Measurements from ENCODE around the gene MSRB1. TPM values are rescaled to one million over a fixed set of nuclear protein-coding genes. Genes with fewer than 3 reads are reported as not detected.

The MSRB1 gene
- total and polyA plus RNA-seq, 9 of the 15 experiments (the other 6 are each of a cell fraction or from before 2014, with no cell fraction given), result 5.4 to 33.7 (median 25.7) TPM

- TF ChIP-seq, protein P1, sequence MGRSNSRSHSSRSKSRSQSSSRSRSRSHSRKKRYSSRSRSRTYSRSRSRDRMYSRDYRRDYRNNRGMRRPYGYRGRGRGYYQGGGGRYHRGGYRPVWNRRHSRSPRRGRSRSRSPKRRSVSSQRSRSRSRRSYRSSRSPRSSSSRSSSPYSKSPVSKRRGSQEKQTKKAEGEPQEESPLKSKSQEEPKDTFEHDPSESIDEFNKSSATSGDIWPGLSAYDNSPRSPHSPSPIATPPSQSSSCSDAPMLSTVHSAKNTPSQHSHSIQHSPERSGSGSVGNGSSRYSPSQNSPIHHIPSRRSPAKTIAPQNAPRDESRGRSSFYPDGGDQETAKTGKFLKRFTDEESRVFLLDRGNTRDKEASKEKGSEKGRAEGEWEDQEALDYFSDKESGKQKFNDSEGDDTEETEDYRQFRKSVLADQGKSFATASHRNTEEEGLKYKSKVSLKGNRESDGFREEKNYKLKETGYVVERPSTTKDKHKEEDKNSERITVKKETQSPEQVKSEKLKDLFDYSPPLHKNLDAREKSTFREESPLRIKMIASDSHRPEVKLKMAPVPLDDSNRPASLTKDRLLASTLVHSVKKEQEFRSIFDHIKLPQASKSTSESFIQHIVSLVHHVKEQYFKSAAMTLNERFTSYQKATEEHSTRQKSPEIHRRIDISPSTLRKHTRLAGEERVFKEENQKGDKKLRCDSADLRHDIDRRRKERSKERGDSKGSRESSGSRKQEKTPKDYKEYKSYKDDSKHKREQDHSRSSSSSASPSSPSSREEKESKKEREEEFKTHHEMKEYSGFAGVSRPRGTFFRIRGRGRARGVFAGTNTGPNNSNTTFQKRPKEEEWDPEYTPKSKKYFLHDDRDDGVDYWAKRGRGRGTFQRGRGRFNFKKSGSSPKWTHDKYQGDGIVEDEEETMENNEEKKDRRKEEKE (IDR thresholded peaks at IDR 0.05; ENCODE audit: borderline replicate concordance in 1 of 2, control insufficient read depth in 1 of 2, low read depth in 2 of 2, low read length in 1 of 2), result no peak; a peak in 1 of 4 replicates
- TF ChIP-seq ZBED1 (IDR thresholded peaks at IDR 0.05), result peak; percentile 53; the same call in 1 of the 2 replicates
- TF ChIP-seq ARID3B (CRISPR knock-in tag; IDR thresholded peaks at IDR 0.05; ENCODE audit: borderline replicate concordance), result no peak
- peak in 1 of 2 experiments; percentile 35; a peak in 1 of 4 replicates for TF ChIP-seq ETV6 (IDR thresholded peaks at IDR 0.05; ENCODE audit: borderline replicate concordance in 1 of 2, low read depth in 2 of 2, low read length in 1 of 2)
- TF ChIP-seq ETV6 (CRISPR knock-in tag; IDR thresholded peaks at IDR 0.05; ENCODE audit: borderline replicate concordance), result 0 out of 2 replicates have a peak, but pooled peaks have one; percentile 28
- TF ChIP-seq ERF (CRISPR knock-in tag; IDR thresholded peaks at IDR 0.05), result peak; percentile 90
- TF ChIP-seq ZFP1 (CRISPR knock-in tag; IDR thresholded peaks at IDR 0.05), result no peak; the same call in 1 of the 2 replicates
- no peak for TF ChIP-seq RBM34 (IDR thresholded peaks at IDR 0.05; ENCODE audit: borderline replicate concordance, insufficient read depth, low read length)
- TF ChIP-seq HNRNPUL1 (IDR thresholded peaks at IDR 0.05; ENCODE audit: low read length), result no peak
- TF ChIP-seq ZSCAN32 (CRISPR knock-in tag; IDR thresholded peaks at IDR 0.05), result no peak
- TF ChIP-seq RUNX1 (IDR thresholded peaks at IDR 0.05; ENCODE audit: low read depth), result peak; percentile 73; the same call in 1 of the 2 replicates
- TF ChIP-seq CAMTA2 (CRISPR knock-in tag; conservative IDR thresholded peaks at IDR 0.05), result no peak
- TF ChIP-seq ZNF121 (CRISPR knock-in tag; conservative IDR thresholded peaks at IDR 0.05), result no peak
- TF ChIP-seq RBM15 (IDR thresholded peaks at IDR 0.05; ENCODE audit: insufficient read depth, low read length), result no peak
- TF ChIP-seq HCFC1 (IDR thresholded peaks at IDR 0.05; ENCODE audit: low read depth, low read length), result peak; percentile 100
- no peak for TF ChIP-seq NCOA4 (IDR thresholded peaks at IDR 0.05; ENCODE audit: partially characterized antibody)
- TF ChIP-seq MBD2 (IDR thresholded peaks at IDR 0.05; ENCODE audit: borderline replicate concordance, low read depth), result peak; percentile 95
- TF ChIP-seq TAF9B (IDR thresholded peaks at IDR 0.05; ENCODE audit: partially characterized antibody), result peak; percentile 69
- peak; percentile 87 for TF ChIP-seq POLR2A (conservative IDR thresholded peaks at IDR 0.05)
- no peak for TF ChIP-seq ZC3H4 (CRISPR knock-in tag; IDR thresholded peaks at IDR 0.05; ENCODE audit: borderline replicate concordance)
- peak; percentile 98 for TF ChIP-seq SP1 (CRISPR knock-in tag; IDR thresholded peaks at IDR 0.05)
- TF ChIP-seq, protein P2, sequence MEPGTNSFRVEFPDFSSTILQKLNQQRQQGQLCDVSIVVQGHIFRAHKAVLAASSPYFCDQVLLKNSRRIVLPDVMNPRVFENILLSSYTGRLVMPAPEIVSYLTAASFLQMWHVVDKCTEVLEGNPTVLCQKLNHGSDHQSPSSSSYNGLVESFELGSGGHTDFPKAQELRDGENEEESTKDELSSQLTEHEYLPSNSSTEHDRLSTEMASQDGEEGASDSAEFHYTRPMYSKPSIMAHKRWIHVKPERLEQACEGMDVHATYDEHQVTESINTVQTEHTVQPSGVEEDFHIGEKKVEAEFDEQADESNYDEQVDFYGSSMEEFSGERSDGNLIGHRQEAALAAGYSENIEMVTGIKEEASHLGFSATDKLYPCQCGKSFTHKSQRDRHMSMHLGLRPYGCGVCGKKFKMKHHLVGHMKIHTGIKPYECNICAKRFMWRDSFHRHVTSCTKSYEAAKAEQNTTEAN (CRISPR knock-in tag; IDR thresholded peaks at IDR 0.05), result 0 out of 2 replicates have a peak, but pooled peaks have one; percentile 14
- no peak for TF ChIP-seq FOXA3 (CRISPR knock-in tag; conservative IDR thresholded peaks at IDR 0.05 in 1 of 2, IDR thresholded peaks at IDR 0.05 in 1 of 2)
- peak; percentile 77; the same call in 1 of the 2 replicates for TF ChIP-seq DMBX1 (CRISPR knock-in tag; IDR thresholded peaks at IDR 0.05; ENCODE audit: borderline replicate concordance)
These were observed 28.9 kb upstream of the MSRB1 start, which contains the start of gene TBL3 (continued) for GRCh38 chr16:1971796-1972489.
